Vagina (tissue), 2 donors: ENCODE data around the gene CD80.
"Not testable (repeated sequence)": the region's sequence is repeated elsewhere in the genome, so short reads cannot be mapped to it uniquely, and the experiment has no call there.

Experiments used
- POLR2A ChIP-seq, 2 donors: fragments of 450-650 bp; IDR thresholded peaks; one replicate each; pipeline ENCODE4 v1.6.1; 2017; ENCODE audit warnings: antibody characterized with exemption in 2 of 2, mild to moderate bottlenecking in 2 of 2, moderate library complexity in 2 of 2
- TF ChIP-seq, protein P1 (sequence below), 3 experiments: fragments of 450-650 bp in 2 of 3; fragments of 200-600 bp in 1 of 3; sonication (generic) in 1 of 3; IDR thresholded peaks; one replicate each; pipeline ENCODE4 v1.5.1; 2017 to 2019; ENCODE audit warnings: antibody characterized with exemption in 3 of 3, mild to moderate bottlenecking in 2 of 3, moderate library complexity in 2 of 3

DNA sequence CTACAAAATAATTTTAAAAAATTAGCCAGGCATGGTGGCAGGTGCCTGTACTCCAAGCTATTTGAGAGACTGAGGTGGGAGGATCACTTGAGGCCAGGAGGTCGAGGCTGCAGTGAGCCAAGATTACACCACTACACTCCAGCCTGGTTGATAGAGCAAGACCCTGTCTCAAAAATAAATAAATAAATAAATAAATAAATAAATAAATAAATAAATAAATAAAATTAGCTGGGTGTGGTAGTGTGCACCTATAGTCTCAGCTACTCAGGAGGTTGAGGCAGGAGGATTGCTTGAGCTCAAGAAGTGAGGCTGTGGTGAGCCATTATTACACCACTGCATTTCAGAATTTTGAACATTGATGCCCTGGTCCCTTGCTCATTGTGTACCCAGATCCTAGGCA is 35.5 kb upstream of the CD80 start:
- TF ChIP-seq, protein P1, sequence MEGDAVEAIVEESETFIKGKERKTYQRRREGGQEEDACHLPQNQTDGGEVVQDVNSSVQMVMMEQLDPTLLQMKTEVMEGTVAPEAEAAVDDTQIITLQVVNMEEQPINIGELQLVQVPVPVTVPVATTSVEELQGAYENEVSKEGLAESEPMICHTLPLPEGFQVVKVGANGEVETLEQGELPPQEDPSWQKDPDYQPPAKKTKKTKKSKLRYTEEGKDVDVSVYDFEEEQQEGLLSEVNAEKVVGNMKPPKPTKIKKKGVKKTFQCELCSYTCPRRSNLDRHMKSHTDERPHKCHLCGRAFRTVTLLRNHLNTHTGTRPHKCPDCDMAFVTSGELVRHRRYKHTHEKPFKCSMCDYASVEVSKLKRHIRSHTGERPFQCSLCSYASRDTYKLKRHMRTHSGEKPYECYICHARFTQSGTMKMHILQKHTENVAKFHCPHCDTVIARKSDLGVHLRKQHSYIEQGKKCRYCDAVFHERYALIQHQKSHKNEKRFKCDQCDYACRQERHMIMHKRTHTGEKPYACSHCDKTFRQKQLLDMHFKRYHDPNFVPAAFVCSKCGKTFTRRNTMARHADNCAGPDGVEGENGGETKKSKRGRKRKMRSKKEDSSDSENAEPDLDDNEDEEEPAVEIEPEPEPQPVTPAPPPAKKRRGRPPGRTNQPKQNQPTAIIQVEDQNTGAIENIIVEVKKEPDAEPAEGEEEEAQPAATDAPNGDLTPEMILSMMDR (IDR thresholded peaks at IDR 0.05), result not testable (repeated sequence)
- not testable (repeated sequence) for TF ChIP-seq POLR2A (IDR thresholded peaks at IDR 0.05)
